Stimulated activated memory B cell treated with anti-CD40 and anti-IgM and Interleukin-4, amounts not matched to agents 10 μg/mL and 1 μg/mL and 100 μg/mL, for 72 hours (primary cell): Measurements from ENCODE around the gene ETV6.

Experiments
- ATAC-seq: fragments of 150-1000 bp; cut with Tn5 transposase; 2 replicates; pipeline ENCODE4 v1.10.0; 2021
- H3K27ac Mint-ChIP-seq: one replicate; pipeline ENCODE4 v1.8.0; 2022; ENCODE audit warnings: mild to moderate bottlenecking, mixed read lengths
- H3K27me3 Mint-ChIP-seq: one replicate; pipeline ENCODE4 v1.8.0; 2022; ENCODE audit warnings: mixed read lengths
- H3K36me3 Mint-ChIP-seq: one replicate; pipeline ENCODE4 v1.8.0; 2022; ENCODE audit warnings: mixed read lengths
- H3K4me1 Mint-ChIP-seq: one replicate; pipeline ENCODE4 v1.8.0; 2022; ENCODE audit warnings: mixed read lengths
- H3K4me3 Mint-ChIP-seq: one replicate; pipeline ENCODE4 v1.8.0; 2022; ENCODE audit warnings: mild to moderate bottlenecking, moderate library complexity, mixed read lengths
- H3K9me3 Mint-ChIP-seq: one replicate; pipeline ENCODE4 v1.8.0; 2022; ENCODE audit warnings: mixed read lengths

The ETV6 gene

DNA sequence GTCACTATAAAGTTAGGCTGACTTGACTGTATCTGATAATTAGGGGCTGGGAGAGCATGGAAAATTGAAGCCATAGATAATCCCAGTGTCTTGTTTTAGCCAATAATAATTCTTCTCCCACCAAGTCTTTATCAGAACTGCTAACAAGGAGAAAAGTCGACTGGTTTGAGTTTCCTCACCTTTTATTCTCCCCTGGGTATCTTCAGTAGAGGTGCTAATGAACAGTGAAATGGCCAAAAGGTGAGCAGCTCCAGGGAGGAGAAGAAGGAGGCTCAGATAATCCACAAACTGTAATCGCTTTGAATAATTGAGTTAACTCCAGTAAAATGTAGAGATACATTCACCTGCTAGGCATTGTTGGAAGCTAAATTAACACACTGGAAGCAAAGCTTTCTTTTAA is 72.6 kb downstream of the ETV6 start:
- no peak for ATAC-seq
- H3K4me3 Mint-ChIP-seq, result no peak overlapping the region
- H3K4me1 Mint-ChIP-seq, result peaks cover 99% of the 10 kb centered on the region
- H3K27me3 Mint-ChIP-seq, result no peaks in the 10 kb centered on the region
- peaks cover 5% of the 10 kb centered on the region for H3K9me3 Mint-ChIP-seq
- H3K27ac Mint-ChIP-seq, result peak overlapping the region; percentile 99
- peaks cover 46% of the 10 kb centered on the region for H3K36me3 Mint-ChIP-seq

DNA sequence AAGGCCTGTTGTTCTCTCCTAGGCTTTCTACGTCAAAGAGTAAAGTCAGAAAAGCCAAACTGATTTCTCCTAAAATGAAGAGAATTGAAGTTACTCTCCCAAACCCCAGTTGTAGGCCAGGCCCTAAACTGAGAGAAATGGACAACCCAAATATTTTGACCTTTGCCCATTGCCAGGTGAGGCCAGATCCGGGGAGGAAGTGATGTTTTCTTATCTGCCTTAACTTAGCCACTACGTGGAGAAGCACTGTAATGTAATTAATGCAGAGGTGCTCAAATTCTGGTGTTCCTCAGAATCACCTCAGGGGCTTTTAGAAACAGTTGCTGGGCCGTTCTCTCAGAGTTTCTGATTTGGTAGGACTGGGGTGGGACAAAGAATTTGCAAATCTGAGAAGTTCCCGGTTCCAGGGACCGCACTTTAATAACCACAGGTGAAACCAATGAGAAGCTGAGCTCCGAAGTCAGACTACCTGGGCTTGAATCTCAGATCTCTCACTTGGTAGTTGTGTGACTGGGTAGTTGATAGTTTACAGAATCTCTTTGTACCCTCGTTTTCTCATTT is 73.2 kb downstream of the ETV6 start:
- H3K27ac Mint-ChIP-seq, result peak overlapping the region; percentile 99

DNA sequence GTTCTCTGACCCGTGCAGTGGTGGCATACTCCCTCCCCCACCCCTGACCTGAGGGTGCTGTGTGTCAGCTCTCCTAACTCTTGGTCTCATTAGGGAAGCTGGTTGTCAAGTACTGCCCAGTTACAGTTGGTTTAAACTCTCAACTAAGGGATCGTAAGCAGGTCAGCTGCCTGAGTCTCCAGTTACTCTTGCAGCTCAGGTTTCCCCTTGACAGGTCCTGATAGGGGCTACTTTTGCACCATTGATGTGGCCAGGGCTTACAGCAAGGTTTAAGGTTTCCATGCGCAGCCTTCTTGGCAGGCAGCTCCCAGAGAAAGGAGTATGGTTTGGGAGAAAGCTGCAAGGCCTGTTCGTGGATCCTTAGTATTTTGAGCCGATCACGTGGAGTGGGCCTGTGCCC is 74.5 kb downstream of the ETV6 start:
- Mint-ChIP-seq H3K27ac (peak overlapping the region; percentile 99), H3K36me3 (peaks cover 35% of the 10 kb centered on the region), H3K4me1 (peaks cover 96% of the 10 kb centered on the region), H3K9me3 (peaks cover 5% of the 10 kb centered on the region), H3K4me3 (no peak overlapping the region), H3K27me3 (no peaks in the 10 kb centered on the region)
- no peak for ATAC-seq

More for the DNA sequence above, 73.2 kb downstream of the ETV6 start:
- peaks cover 41% of the 10 kb centered on the region for H3K36me3 Mint-ChIP-seq
- no peak overlapping the region for H3K4me3 Mint-ChIP-seq
- H3K9me3 Mint-ChIP-seq, result peaks cover 5% of the 10 kb centered on the region
- H3K27me3 Mint-ChIP-seq, result no peaks in the 10 kb centered on the region
- peak; percentile 44 for ATAC-seq
- peaks cover 99% of the 10 kb centered on the region for H3K4me1 Mint-ChIP-seq

DNA sequence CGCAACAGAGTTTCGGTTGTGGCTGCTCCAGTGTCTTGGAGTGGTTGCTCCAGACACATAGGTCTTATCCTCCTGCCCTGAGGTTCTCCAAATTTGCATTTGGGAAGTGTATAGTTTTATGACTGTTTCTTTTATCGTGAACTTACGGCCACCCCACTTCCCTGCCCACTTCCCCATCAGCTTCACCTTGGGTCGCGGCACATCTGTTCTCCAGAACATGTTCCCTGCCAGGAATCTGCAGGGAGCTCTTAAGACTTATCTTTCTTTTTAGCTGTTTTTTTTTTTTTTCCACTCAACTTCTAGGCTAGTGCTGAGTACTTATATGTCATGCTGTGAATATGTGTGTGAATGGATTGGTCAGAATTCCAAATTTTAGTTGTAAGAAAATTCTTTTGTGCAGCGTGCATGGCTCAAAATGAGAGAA is 75.4 kb downstream of the ETV6 start:
- H3K36me3 Mint-ChIP-seq, result peaks cover 30% of the 10 kb centered on the region
- peaks cover 96% of the 10 kb centered on the region for H3K4me1 Mint-ChIP-seq
- H3K27me3 Mint-ChIP-seq, result no peaks in the 10 kb centered on the region
- H3K27ac Mint-ChIP-seq, result peak overlapping the region; percentile 99
- ATAC-seq, result no peak
- peaks cover 5% of the 10 kb centered on the region for H3K9me3 Mint-ChIP-seq
- no peak overlapping the region for H3K4me3 Mint-ChIP-seq

DNA sequence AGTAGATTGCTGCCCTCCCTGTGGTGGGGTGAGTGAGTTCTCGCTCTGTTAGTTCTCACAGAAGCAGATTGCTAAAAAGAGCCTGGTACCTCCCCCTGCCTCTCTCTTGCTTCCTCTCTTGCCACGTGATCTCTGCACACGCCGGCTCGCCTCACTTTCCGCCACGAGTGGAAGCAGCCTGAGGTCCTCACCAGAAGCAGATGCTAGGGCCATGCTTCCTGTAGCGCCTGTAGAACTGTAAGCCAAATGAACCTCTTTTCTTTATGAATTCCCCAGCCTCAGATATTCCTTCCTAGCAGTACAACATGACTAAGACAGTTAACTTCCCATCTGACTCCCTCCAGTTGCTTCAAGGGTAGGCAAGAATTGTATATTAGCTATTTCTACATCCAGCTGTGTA is 76.2 kb downstream of the ETV6 start:
- peak overlapping the region; percentile 50 for H3K4me3 Mint-ChIP-seq

DNA sequence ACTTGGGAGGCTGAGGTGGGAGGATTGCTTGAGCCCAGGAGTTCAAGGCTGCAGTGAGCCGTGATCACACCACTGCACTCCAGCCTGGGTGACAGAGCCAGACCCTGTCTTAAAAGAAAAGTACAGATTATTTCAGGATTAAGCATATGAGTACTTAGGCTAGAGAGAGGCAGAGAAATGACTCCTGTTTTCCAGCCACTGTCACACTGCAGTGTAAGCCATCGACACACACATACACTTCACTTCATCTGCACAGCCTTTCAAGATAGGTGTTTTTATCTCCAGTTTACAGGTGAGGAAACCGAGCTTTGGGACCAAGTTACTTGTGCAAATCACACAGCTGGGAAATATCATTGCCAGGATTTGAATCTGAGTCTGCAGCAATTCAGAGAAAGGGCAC is 77.2 kb downstream of the ETV6 start:
- no peak for ATAC-seq
- Mint-ChIP-seq H3K36me3 (peaks cover 20% of the 10 kb centered on the region), H3K9me3 (peaks cover 5% of the 10 kb centered on the region), H3K4me1 (peaks cover 97% of the 10 kb centered on the region), H3K27me3 (no peaks in the 10 kb centered on the region), H3K4me3 (no peak overlapping the region), H3K27ac (peak overlapping the region; percentile 99)

More for the DNA sequence above, 76.2 kb downstream of the ETV6 start:
- peaks cover 26% of the 10 kb centered on the region for H3K36me3 Mint-ChIP-seq
- ATAC-seq, result no peak
- peaks cover 5% of the 10 kb centered on the region for H3K9me3 Mint-ChIP-seq
- peak overlapping the region; percentile 99 for H3K27ac Mint-ChIP-seq
- no peaks in the 10 kb centered on the region for H3K27me3 Mint-ChIP-seq
- H3K4me1 Mint-ChIP-seq, result peaks cover 97% of the 10 kb centered on the region

DNA sequence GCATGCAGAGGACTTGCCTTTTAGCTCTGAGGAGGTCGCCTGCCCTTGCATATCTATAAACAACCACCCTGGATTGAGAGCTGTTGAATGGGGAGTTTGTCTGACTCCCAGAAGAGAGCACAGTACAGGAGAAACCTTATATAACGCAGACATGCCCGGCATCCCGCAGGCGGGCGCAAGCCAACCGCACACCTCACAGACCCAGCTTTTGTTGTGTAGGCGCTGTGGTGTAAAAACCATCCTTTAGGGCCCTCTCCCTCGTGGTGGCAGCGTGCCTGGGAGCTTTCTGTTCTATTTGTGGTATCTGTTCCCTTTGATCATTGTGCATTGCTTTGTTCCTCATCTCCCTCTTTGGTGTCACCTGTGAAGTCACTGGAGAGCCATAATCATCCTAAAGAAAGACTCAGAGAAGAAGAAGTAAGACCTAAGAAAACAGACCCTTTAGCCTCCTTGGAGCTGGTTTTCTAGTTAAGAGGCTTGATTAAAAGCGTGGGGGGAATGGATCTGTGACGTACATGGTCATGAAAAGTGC is 77.7 kb downstream of the ETV6 start:
- no peak overlapping the region for H3K4me3 Mint-ChIP-seq
- H3K27ac Mint-ChIP-seq, result peak overlapping the region; percentile 99
- ATAC-seq, result no peak
- H3K27me3 Mint-ChIP-seq, result no peaks in the 10 kb centered on the region
- H3K9me3 Mint-ChIP-seq, result peaks cover 5% of the 10 kb centered on the region
- peaks cover 97% of the 10 kb centered on the region for H3K4me1 Mint-ChIP-seq
- peaks cover 20% of the 10 kb centered on the region for H3K36me3 Mint-ChIP-seq

DNA sequence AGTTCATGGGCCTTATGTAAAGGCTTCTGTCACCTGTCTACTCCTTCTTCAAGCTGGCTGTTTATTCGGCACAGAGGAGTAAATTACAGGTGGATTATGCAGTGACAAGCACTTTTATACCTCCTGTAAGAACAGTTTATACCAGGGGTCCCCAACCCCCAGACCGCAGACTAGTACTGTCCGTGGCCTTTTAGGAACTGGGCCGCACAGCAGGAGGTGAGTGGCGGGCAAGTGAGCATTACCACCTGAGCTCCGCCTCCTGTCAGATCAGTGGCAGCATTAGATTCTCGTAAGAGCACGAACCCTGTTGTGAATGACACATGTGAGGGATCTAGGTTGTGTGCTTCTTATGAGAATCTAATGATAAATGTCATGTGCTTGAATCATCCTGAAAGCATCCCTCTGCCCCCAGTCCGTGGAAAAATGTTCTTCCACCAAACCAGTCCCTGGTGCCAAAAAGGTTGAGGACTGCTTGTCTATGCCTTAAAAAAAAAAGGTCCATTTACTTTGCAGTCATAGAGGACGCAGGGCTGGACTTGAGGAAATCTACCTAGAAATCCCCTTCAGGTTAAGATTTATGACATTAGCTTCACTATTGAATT is 78.8 kb downstream of the ETV6 start:
- ATAC-seq, result no peak
- no peak overlapping the region for H3K4me3 Mint-ChIP-seq
- H3K4me1 Mint-ChIP-seq, result peaks cover 97% of the 10 kb centered on the region
- H3K27me3 Mint-ChIP-seq, result no peaks in the 10 kb centered on the region
- H3K36me3 Mint-ChIP-seq, result peaks cover 26% of the 10 kb centered on the region
- peaks cover 5% of the 10 kb centered on the region for H3K9me3 Mint-ChIP-seq
- peak overlapping the region; percentile 99 for H3K27ac Mint-ChIP-seq

DNA sequence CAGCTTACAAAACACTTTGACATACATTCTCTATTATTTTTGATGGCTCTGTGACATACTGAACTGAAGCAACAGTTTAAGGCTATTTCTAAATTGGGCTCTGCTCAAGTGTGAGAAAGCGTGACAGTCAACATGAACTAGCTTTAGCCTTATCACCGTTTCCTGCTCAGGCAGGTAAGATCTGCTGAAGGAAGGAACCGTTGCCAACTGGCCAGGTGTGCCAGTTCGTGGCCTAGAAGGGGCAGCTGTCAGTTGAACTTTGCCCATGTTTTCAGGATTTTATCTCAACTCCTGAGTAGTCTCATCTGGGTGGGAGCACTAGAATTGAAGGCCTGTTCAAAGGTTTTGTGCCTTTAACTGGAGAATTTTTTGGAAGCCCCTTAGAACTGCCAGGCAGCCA is 79.5 kb downstream of the ETV6 start:
- H3K27ac Mint-ChIP-seq, result peak overlapping the region; percentile 99
- ATAC-seq, result no peak
- peaks cover 5% of the 10 kb centered on the region for H3K9me3 Mint-ChIP-seq
- peak overlapping the region; percentile 37 for H3K4me3 Mint-ChIP-seq
- H3K4me1 Mint-ChIP-seq, result peaks cover 97% of the 10 kb centered on the region
- H3K27me3 Mint-ChIP-seq, result no peaks in the 10 kb centered on the region
- H3K36me3 Mint-ChIP-seq, result peaks cover 23% of the 10 kb centered on the region

DNA sequence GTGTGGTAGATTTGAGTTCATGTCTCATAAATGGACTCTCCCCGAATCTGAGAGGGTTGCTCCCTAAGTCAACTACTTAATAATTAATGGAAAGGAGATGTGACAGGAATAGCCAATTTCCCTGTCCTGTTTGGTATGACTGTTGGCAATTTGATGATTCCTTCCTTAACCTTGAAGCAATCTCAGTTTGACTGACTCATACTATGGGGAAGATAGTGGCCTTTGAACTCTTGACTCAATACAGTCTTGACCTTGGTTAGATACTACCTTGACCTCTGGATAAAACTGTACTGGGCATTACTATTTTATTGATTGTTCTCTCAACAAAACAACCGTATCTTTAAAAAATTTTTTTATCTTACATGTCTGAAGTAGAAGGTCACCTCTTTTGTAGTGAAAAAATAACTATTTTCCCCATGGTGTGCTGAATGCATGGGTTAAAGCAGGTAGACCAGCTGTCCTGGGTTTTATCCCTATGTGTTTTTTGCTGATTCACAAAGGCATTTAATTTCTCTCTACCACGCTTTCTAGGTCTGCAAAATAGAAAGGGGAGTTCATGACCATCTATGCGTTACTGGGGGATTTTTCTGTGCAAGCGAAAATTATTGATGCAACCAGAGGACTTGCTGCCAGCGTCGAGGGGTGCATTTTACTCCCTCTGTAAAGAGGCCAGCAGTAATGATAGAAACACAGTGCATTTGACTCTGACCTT is 80.1 kb downstream of the ETV6 start:
- Mint-ChIP-seq H3K27ac (peak overlapping the region; percentile 99), H3K36me3 (peaks cover 23% of the 10 kb centered on the region), H3K9me3 (peaks cover 5% of the 10 kb centered on the region), H3K4me3 (peak overlapping the region; percentile 57), H3K27me3 (no peaks in the 10 kb centered on the region), H3K4me1 (peaks cover 97% of the 10 kb centered on the region)
- peak; percentile 61 for ATAC-seq

DNA sequence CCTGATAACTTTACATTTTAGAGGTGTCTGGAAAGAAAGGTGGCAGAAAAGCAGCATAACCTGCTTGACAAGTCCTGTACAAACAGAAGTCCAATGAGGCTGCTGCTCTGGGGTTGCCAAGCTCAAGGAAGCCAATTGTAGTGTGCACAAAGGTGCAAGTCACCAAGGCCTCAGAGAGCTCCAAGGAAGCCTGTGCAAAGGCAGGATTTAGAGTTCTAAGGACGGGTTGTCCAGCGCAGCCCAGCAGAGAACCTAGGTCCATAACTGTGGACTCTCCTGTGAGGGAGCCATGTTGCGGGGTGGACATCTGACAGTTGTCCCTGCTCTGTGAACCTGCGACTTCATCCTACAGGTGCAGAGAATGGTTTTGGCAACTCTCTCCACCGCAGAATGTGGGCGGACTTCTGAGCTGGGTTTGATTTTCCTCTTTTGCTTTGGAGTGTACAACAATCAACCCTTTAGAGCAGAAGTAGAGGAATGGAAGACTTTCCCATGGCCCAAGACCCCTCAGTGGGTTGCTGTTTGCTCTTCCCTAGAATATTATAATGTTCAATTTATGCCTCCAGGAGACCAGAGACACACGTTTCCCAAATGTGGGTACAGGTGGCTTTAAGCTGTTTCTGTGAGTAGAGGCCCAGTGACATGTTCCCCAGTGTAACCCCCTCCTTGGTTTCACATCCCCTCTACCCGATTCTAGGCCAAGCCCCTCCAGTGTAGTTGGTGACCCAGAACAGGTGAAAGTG is 81.0 kb downstream of the ETV6 start:
- Mint-ChIP-seq H3K27ac (peak overlapping the region; percentile 99), H3K4me1 (peaks cover 97% of the 10 kb centered on the region), H3K4me3 (peak overlapping the region; percentile 77), H3K36me3 (peaks cover 27% of the 10 kb centered on the region), H3K9me3 (peaks cover 5% of the 10 kb centered on the region), H3K27me3 (no peaks in the 10 kb centered on the region)
- ATAC-seq, result peak; percentile 86

DNA sequence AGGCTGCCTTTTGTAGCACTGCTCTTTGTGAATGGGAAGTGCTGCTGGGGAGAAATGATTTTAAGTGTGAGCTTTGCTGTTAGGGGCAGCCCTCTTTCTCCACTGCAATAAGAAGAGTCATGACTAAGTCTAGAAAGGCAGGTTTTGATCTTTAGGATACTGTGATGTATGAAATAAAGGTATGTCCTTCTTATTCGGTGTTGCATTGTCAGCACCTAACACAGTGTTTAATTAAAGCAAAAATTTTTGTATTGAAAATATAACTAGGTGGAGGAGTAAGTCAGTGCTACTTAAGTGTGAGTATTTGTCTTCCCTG is 81.5 kb downstream of the ETV6 start:
- no peaks in the 10 kb centered on the region for H3K27me3 Mint-ChIP-seq
- peak overlapping the region; percentile 77 for H3K4me3 Mint-ChIP-seq
- no peak for ATAC-seq
- peaks cover 97% of the 10 kb centered on the region for H3K4me1 Mint-ChIP-seq
- H3K27ac Mint-ChIP-seq, result peak overlapping the region; percentile 99
- peaks cover 24% of the 10 kb centered on the region for H3K36me3 Mint-ChIP-seq
- peaks cover under 1% of the 10 kb centered on the region for H3K9me3 Mint-ChIP-seq

DNA sequence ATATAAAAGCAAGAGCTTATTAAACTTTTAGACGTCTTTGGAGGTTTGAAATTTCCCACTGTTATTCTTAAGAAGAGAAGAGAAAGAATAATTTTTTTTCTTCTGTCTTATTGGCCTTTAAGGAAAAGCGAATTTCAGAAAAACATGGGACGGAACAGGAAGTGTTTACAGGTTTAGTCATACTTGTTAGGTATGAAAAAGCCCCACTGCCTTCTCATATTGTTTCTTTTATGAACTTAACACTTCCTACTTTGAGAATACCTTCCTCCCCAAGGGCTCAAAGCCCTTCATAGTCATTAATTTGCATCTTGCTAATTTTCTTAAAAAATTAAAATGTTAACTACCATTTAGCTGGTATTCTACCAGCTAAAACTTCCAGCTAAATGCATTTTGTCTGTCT is 82.0 kb downstream of the ETV6 start:
- H3K27ac Mint-ChIP-seq, result peak overlapping the region; percentile 99
- H3K36me3 Mint-ChIP-seq, result peaks cover 25% of the 10 kb centered on the region
- no peaks in the 10 kb centered on the region for H3K27me3 Mint-ChIP-seq
- ATAC-seq, result peak; percentile 60
- peak overlapping the region; percentile 77 for H3K4me3 Mint-ChIP-seq
- H3K4me1 Mint-ChIP-seq, result peaks cover 97% of the 10 kb centered on the region
- no peaks in the 10 kb centered on the region for H3K9me3 Mint-ChIP-seq

DNA sequence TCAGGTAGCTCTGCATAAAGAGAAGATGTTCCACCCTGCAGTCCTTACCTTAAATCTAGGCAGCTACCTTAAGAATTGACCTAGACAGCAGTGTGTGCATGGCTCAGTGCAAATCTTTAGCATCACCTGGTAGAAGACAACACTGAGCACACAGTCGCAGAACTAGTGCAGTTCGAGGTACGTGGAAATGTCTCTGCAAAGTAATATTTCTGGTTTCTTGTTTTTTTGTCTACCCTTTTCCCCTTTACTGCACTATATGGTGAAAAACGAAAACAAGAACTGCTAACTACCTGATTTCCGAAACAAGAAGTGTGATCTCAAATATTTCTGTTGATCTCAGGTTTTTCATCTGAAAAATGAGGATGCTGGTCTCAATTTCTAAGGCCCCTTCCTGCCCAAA is 82.5 kb downstream of the ETV6 start:
- peak overlapping the region; percentile 77 for H3K4me3 Mint-ChIP-seq
- peak; percentile 64 for ATAC-seq
- no peaks in the 10 kb centered on the region for H3K9me3 Mint-ChIP-seq
- peak overlapping the region; percentile 99 for H3K27ac Mint-ChIP-seq
- H3K36me3 Mint-ChIP-seq, result peaks cover 31% of the 10 kb centered on the region
- H3K27me3 Mint-ChIP-seq, result no peaks in the 10 kb centered on the region
- peaks cover 97% of the 10 kb centered on the region for H3K4me1 Mint-ChIP-seq

DNA sequence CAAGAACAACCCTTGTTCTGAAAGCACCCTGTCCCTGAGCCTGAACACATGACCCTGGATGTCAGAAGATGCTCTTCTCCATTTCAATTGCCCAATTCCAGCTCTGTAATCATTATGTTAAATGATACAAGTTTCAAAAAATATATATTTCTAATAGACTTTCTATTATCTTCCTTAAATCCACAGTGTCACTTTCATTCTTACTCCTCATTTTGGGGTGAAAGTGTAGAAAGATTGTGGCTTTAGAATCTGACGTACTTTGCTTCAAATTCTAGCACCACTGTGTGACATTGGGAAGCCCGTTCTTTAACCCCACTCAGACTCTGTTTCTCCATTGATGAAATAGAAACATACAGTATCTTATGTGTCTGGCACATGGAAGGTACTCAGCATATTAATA is 83.2 kb downstream of the ETV6 start:
- no peaks in the 10 kb centered on the region for H3K9me3 Mint-ChIP-seq
- ATAC-seq, result no peak
- H3K27ac Mint-ChIP-seq, result peak overlapping the region; percentile 99
- H3K4me1 Mint-ChIP-seq, result peaks cover 97% of the 10 kb centered on the region
- H3K27me3 Mint-ChIP-seq, result no peaks in the 10 kb centered on the region
- peak overlapping the region; percentile 77 for H3K4me3 Mint-ChIP-seq
- H3K36me3 Mint-ChIP-seq, result peaks cover 33% of the 10 kb centered on the region
